K562 (cell line): Measurements from ENCODE around the gene COLQ. TPM values are rescaled to one million over a fixed set of nuclear protein-coding genes. Genes with fewer than 3 reads are reported as not detected.

Experiments
- ATAC-seq: fragments of 200-7000 bp; cut with Tn5 transposase; 3 replicates; pipeline ENCODE4 v1.9.1; 2020; ENCODE audit warnings: moderate library complexity
- BruUV-seq: library from RNA; stranded (reverse); fragments of 400-500 nt; replicated peaks from 2 replicates; lab custom pipeline; 2021; lab: Mats Ljungman, UMichigan
- CTCF ChIA-PET: fragments of 300-600 bp; formaldehyde crosslinking; extraction: SDS; loops from one replicate; lab custom pipeline; 2021; ENCODE audit warnings: low intra/inter-chr PET ratio; lab: Yijun Ruan, JAX
- POLR2A ChIA-PET: fragments of 300-600, 350-650 bp; sonication (Branson Sonifier 250); formaldehyde crosslinking; extraction: SDS; loops from one replicate; lab custom pipeline; 2021; ENCODE audit warnings: antibody characterized with exemption, inconsistent platforms; lab: Yijun Ruan, JAX
- DNase-seq, 4 experiments: peaks; one replicate each; pipeline versions ENCODE4 v3.0.0 to v3.0.0-alpha.2; 2011 to 2018; ENCODE audit warnings: low spot score in 3 of 4, mixed read lengths in 3 of 4; ENCODE audit errors: extremely low read depth in 1 of 4
- FAIRE-seq: peaks from 2 replicates; lab custom pipeline; 2011; peaks lifted over from hg19 to GRCh38; lab: Jason Lieb, UNC
- H2AFZ ChIP-seq: 2 replicates; pipeline ENCODE4 v1.6.0; 2011; ENCODE audit warnings: low read depth, low read length, control low read depth, inconsistent platforms
- H3K27ac ChIP-seq: fragments of 200-600 bp; 3 replicates; pipeline ENCODE4 v1.8.0; 2011; ENCODE audit warnings: low read depth, mild to moderate bottlenecking, control low read depth, inconsistent platforms, low read length, moderate library complexity, mixed read lengths; ENCODE audit errors: extremely low read depth
- H3K27me3 ChIP-seq, 2 experiments: fragments of 300-600 bp in 1 of 2; 2 replicates in 1 of 2; 3 replicates in 1 of 2; pipeline versions ENCODE4 v1.6.0 to v1.8.0; 2011; ENCODE audit warnings: inconsistent platforms in 2 of 2, low read length in 2 of 2, mild to moderate bottlenecking in 1 of 2, mixed read lengths in 1 of 2, moderate library complexity in 1 of 2; ENCODE audit not compliant: control insufficient read depth in 2 of 2, insufficient read depth in 2 of 2
- H3K36me3 ChIP-seq: fragments of 300-600 bp; 3 replicates; pipeline ENCODE4 v1.8.0; 2011; ENCODE audit warnings: mild to moderate bottlenecking, low read length, inconsistent platforms; ENCODE audit not compliant: control insufficient read depth, insufficient read depth
- H3K4me1 ChIP-seq, 2 experiments: fragments of 200-600 bp in 1 of 2; replicated peaks in 1 of 2; 2 replicates in 1 of 2; 3 replicates in 1 of 2; pipeline versions ENCODE4 v1.5.1 to v1.8.0; 2011; ENCODE audit warnings: inconsistent platforms in 2 of 2, low read length in 2 of 2, mild to moderate bottlenecking in 1 of 2, mixed read lengths in 1 of 2, moderate library complexity in 1 of 2; ENCODE audit not compliant: control insufficient read depth in 2 of 2, insufficient read depth in 2 of 2
- H3K4me2 ChIP-seq: 2 replicates; pipeline ENCODE4 v1.6.1; 2011; ENCODE audit warnings: low read length, control low read depth, inconsistent platforms, mixed read lengths; ENCODE audit not compliant: insufficient read depth
- H3K4me3 ChIP-seq: fragments of 200-600 bp; sonication (generic), shearing (Covaris generic); 2 replicates; pipeline ENCODE4 v1.5.1; 2016; ENCODE audit warnings: control low read depth, inconsistent platforms
- H3K79me2 ChIP-seq: fragments of 200-600 bp; 3 replicates; pipeline ENCODE4 v1.8.0; 2011; ENCODE audit warnings: low read length, inconsistent platforms; ENCODE audit not compliant: control insufficient read depth, insufficient read depth
- H3K9ac ChIP-seq, 2 experiments: 2 replicates each; pipeline versions ENCODE4 v1.6.0 to v1.6.1; 2011; ENCODE audit warnings: low read depth in 2 of 2, low read length in 2 of 2, control low read depth in 1 of 2, inconsistent platforms in 1 of 2, mild to moderate bottlenecking in 1 of 2, mixed read lengths in 1 of 2; ENCODE audit not compliant: insufficient read depth in 1 of 2
- H3K9me1 ChIP-seq: one replicate; pipeline ENCODE4 v1.6.0; 2011; ENCODE audit warnings: inconsistent platforms, mild to moderate bottlenecking, low read length, moderate library complexity; ENCODE audit not compliant: control insufficient read depth, insufficient read depth
- H3K9me3 ChIP-seq: replicated peaks from 2 replicates; pipeline ENCODE4 v1.5.1; 2011; ENCODE audit warnings: low read depth, low read length, inconsistent platforms; ENCODE audit not compliant: control insufficient read depth, insufficient read depth
- H4K20me1 ChIP-seq: replicated peaks from 2 replicates; pipeline ENCODE4 v1.6.1; 2011; ENCODE audit warnings: low read length, inconsistent platforms, mixed read lengths; ENCODE audit not compliant: control insufficient read depth, insufficient read depth
- ARID1B ChIP-seq: fragments of 450-650 bp; IDR thresholded peaks from 2 replicates; pipeline ENCODE4 v1.6.1; 2016; ENCODE audit warnings: antibody characterized with exemption, mild to moderate bottlenecking, inconsistent platforms
- ARID4B ChIP-seq: sonication (generic); formaldehyde crosslinking; IDR thresholded peaks from 2 replicates; pipeline ENCODE4 v1.8.0; 2022; ENCODE audit warnings: mild to moderate bottlenecking, missing genetic modification reagents
- HMG20B ChIP-seq: fragments of 250-450 bp; sonication (Bioruptor Pico); IDR thresholded peaks from 2 replicates; pipeline ENCODE4 v1.5.0; 2021; ENCODE audit warnings: mild to moderate bottlenecking
- TEAD1 ChIP-seq, 2 experiments: fragments of 450-650 bp in 1 of 2; sonication (generic) in 1 of 2; formaldehyde crosslinking; IDR thresholded peaks; 2 replicates each; pipeline versions ENCODE4 v1.4.0 to v1.8.0; 2020 to 2022; ENCODE audit warnings: mild to moderate bottlenecking in 2 of 2, missing genetic modification reagents in 1 of 2
- ZBED1 ChIP-seq: IDR thresholded peaks from 2 replicates; pipeline ENCODE4 v1.6.1; 2014
- ZBTB17 ChIP-seq: fragments of 450-650 bp; formaldehyde crosslinking; IDR thresholded peaks from 2 replicates; pipeline ENCODE4 v1.4.0; 2020; ENCODE audit warnings: mild to moderate bottlenecking
- ZNF121 ChIP-seq: sonication (generic); formaldehyde crosslinking; conservative IDR thresholded peaks from 2 replicates; pipeline ENCODE4 v1.8.0; 2022; ENCODE audit warnings: missing genetic modification reagents
- WGBS: fragments of 100-300 bp; shearing (Covaris generic); methylation state at CpG from one replicate; pipeline ENCODE4 v1.1.6; 2016; ENCODE audit warnings: low coverage, mixed read lengths; ENCODE audit not compliant: insufficient coverage; ENCODE audit errors: missing lambda C conversion rate; 5-methylcytosine and 5-hydroxymethylcytosine counted together
- in situ Hi-C: fragments of 300-500 bp; cut with MboI; formaldehyde crosslinking; loops from 4 replicates; pipeline ENCODE4 v1.15.0; 2018; ENCODE audit warnings: inconsistent platforms, mixed read lengths
- intact Hi-C: fragments of 100-400 bp; cut with micrococcal nuclease; formaldehyde crosslinking; loops from 2 replicates; pipeline ENCODE4 v1.14.2; 2022
- polyA plus RNA-seq, 8 experiments: library from polyadenylated mRNA; depleted of rRNA in 4 of 8; stranded (reverse) in 5 of 8; unstranded in 3 of 8; fragments of >200 nt; fragmentation: Nextera tagmentation in 2 of 8; fragmentation: Illumina TruSeq in 1 of 8; extraction: Ambion mirVana in 2 of 8; extraction: Trizol in 1 of 8; gene quantifications; 2 replicates each; pipeline versions ENCODE4 v1.2.1 to v1.2.3, GENCODE V29; 2011 to 2014; ENCODE audit warnings: inconsistent platforms in 1 of 8, missing spikeins in 1 of 8
- total RNA-seq, 7 experiments: library from RNA; depleted of rRNA in 6 of 7; stranded (reverse); fragments of >200 nt in 6 of 7; fragmentation: Illumina TruSeq in 2 of 7; extraction: Trizol in 2 of 7; gene quantifications; 2 replicates each; pipeline versions ENCODE4 v1.2.1 to v1.2.3, GENCODE V29; 2011 to 2021; ENCODE audit warnings: low replicate concordance in 1 of 7

COLQ gene
- total and polyA plus RNA-seq, 9 of the 15 experiments (the other 6 are each of a cell fraction or from before 2014, with no cell fraction given): 0.04 to 0.36 (median 0.27) TPM; not detected in 4

- CTCF ChIA-PET: no interaction called here
- H3K9me3 ChIP-seq: peaks cover 5% of the 10 kb centered on the region
- in situ Hi-C loops: no loop called here
- no peaks in the 10 kb centered on the region for H3K27me3 ChIP-seq
- H3K4me3 ChIP-seq: peak overlapping the region; percentile 80; the same call in 1 of the 2 replicates
- no peaks in the 10 kb centered on the region for H4K20me1 ChIP-seq
- intact Hi-C loops: loop anchor here (2.0 kb wide), 1 partner anchor 128 kb away; no protein-coding TSS in a partner anchor
- H3K4me2 ChIP-seq: peak overlapping the region; percentile 94
- FAIRE-seq (no peak), DNase-seq (no peak), ATAC-seq (no peak)
- BruUV-seq: no TSS peak
- H3K27ac ChIP-seq: no peak overlapping the region
- POLR2A ChIA-PET: no interaction called here
- H3K4me1 ChIP-seq: peaks cover 3 to 9% of the 10 kb centered on the region in 2 experiments; a peak in 4 of 5 replicates
- H3K9me1 ChIP-seq: no peaks in the 10 kb centered on the region
- peaks cover 56% of the 10 kb centered on the region for H3K36me3 ChIP-seq
- 84% methylated on average over 6 of the region's 6 CpGs for WGBS
- H3K79me2 ChIP-seq: peaks cover 45% of the 10 kb centered on the region
- no peak overlapping the region for H3K9ac ChIP-seq
- no peak overlapping the region for H2AFZ ChIP-seq
- TF ChIP-seq ZBED1 (no peak), ARID4B (CRISPR knock-in tag) (0 out of 2 replicates have a peak, but pooled peaks have one; percentile 26), TEAD1 (CRISPR knock-in tag; IDR thresholded peaks at IDR 0.05) (no peak), ARID1B (no peak), ZBTB17 (CRISPR knock-in tag) (no peak), HMG20B (CRISPR knock-in tag) (no peak), ZNF121 (CRISPR knock-in tag) (peak; percentile 77)
These were observed 92.4 kb downstream of the COLQ start for GRCh38 chr3:15429080-15429479.
